Measurements from ENCODE around the gene SV2B. TPM values are rescaled to one million over a fixed set of nuclear protein-coding genes. Genes with fewer than 3 reads are reported as not detected.

The SV2B gene
- total and polyA plus RNA-seq, 9 of the 15 experiments (the other 6 are each of a cell fraction or from before 2014, with no cell fraction given), result 0.01 to 0.25 (median 0.11) TPM

- no peak for TF ChIP-seq SNAPC5 (CRISPR knock-in tag; IDR thresholded peaks at IDR 0.05)
- no peak for TF ChIP-seq GATA2 (CRISPR knock-in tag; IDR thresholded peaks at IDR 0.05)
Measured at GRCh38 chr15:91264651-91265351, 164.7 kb downstream of the SV2B start (continued).

DNA sequence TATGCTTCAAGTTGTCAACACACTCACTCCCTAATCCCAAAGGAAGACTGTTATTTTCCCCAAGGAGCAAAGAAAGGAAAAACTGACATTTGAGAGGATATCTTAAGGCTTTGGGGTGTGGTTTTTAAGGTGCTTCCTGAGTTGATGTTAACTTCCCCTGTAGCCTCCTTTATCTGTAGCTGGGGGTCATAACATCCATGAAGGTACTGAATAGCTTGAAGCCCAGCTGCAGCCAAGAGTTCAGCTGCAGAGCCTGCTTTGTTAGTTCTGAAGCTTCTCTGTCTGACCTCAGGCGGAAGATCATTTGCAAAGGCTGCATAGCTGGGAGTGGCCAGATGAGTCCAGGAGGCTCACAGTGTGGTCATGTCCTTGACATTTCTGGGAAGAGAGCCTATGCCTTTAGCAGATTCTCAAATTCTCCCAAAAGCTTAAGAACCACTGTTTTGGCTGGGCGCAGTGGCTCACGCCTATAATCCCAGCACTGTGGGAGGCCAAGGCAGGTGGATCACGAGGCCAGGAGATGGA is 165.4 kb downstream of the SV2B start:
- H3K27me3 ChIP-seq (ENCODE audit: control insufficient read depth in 2 of 2, insufficient read depth in 2 of 2, low read length in 2 of 2), result peaks cover 24 to 27% of the 10 kb centered on the region in 2 experiments
- DNase-seq (ENCODE audit: extremely low read depth in 1 of 4, low spot score in 3 of 4), result no peak
- no peaks in the 10 kb centered on the region for H3K36me3 ChIP-seq (ENCODE audit: control insufficient read depth, insufficient read depth, low read length)
- in situ Hi-C loops (cut with MboI) (no loop called here), intact Hi-C loops (cut with micrococcal nuclease) (no loop called here)
- no peaks in the 10 kb centered on the region for H4K20me1 ChIP-seq (replicated peaks; ENCODE audit: control insufficient read depth, insufficient read depth, low read length)
- H3K9me1 ChIP-seq (ENCODE audit: control insufficient read depth, insufficient read depth, low read length), result no peaks in the 10 kb centered on the region
- ATAC-seq, result no peak
- H3K79me2 ChIP-seq (ENCODE audit: control insufficient read depth, insufficient read depth, low read length), result no peaks in the 10 kb centered on the region
- H3K4me3 ChIP-seq, result no peak overlapping the region
- H3K4me1 ChIP-seq (replicated peaks in 1 of 2; ENCODE audit: control insufficient read depth in 2 of 2, insufficient read depth in 2 of 2, low read length in 2 of 2), result no peaks in the 10 kb centered on the region
- FAIRE-seq, result no peak
- H3K27ac ChIP-seq (ENCODE audit: extremely low read depth, low read depth, low read length), result no peak overlapping the region
- no peak overlapping the region for H3K4me2 ChIP-seq (ENCODE audit: insufficient read depth, low read length)
- H3K9ac ChIP-seq (ENCODE audit: insufficient read depth in 1 of 2, low read depth in 2 of 2, low read length in 2 of 2), result no peak overlapping the region
- BruUV-seq (replicated peaks), result no TSS peak
- POLR2A ChIA-PET, result no interaction called here
- WGBS (ENCODE audit: insufficient coverage, low coverage, missing lambda C conversion rate), result 6% methylated on average over 4 of the region's 4 CpGs
- H3K9me3 ChIP-seq (replicated peaks; ENCODE audit: control insufficient read depth, insufficient read depth, low read depth, low read length), result no peaks in the 10 kb centered on the region
- H2AFZ ChIP-seq (ENCODE audit: low read depth, low read length), result no peak overlapping the region
- CTCF ChIA-PET (ENCODE audit: low intra/inter-chr PET ratio), result interaction anchor here (0.6 kb wide), 1 partner anchor 61 kb away, joined by 3 read pairs; no protein-coding TSS in a partner anchor
- TF ChIP-seq ZNF583 (CRISPR knock-in tag; IDR thresholded peaks at IDR 0.05) (no peak), HDAC1 (IDR thresholded peaks at IDR 0.05) (no peak), NFIC (IDR thresholded peaks at IDR 0.05) (no peak), CHD1 (IDR thresholded peaks at IDR 0.05; ENCODE audit: low read length) (no peak), TCF7L2 (IDR thresholded peaks at IDR 0.05; ENCODE audit: low read depth, low read length) (no peak), CTCFL (IDR thresholded peaks at IDR 0.05; ENCODE audit: borderline replicate concordance, insufficient read depth, low read depth, low read length, poor library complexity, severe bottlenecking) (no peak), CREB5 (CRISPR knock-in tag; IDR thresholded peaks at IDR 0.05) (no peak), NFRKB (IDR thresholded peaks at IDR 0.05; ENCODE audit: low read depth) (no peak), CXXC5 (CRISPR knock-in tag; IDR thresholded peaks at IDR 0.05) (no peak), SMAD3 (CRISPR knock-in tag; conservative IDR thresholded peaks at IDR 0.05) (no peak), YBX1 (IDR thresholded peaks at IDR 0.05) (no peak)

All from K562 (cell line).